GM19438 (cell line): ENCODE results near the gene EGFL7.

Source experiments
- ATAC-seq: cut with Tn5 transposase; IDR thresholded peaks from one replicate; pipeline ENCODE4 v1.9.1; 2021; ENCODE audit warnings: low read depth; ENCODE audit not compliant: unreplicated experiment

Gene EGFL7

DNA sequence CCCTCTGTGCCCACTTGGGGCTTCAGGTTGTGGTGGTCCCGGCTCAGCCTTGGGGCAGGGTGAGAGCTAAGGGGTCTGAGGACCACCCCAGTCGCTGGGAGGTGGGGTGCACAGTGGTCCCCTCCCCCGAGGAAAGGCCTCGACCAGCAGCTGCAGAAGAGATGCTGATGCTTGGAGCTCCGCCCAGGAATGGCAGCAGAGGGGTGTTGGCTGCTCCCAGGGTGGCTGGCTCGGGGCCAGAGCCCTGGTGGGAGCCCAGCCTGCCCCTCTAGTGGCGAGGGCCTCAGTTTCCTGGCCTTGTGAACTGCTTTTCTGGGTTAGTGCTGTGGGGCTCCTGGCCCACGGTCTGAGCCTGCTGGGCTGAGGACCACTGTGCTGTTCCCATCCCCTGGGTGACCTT lies 50.8 kb downstream of the EGFL7 start:
- ATAC-seq: no peak

DNA sequence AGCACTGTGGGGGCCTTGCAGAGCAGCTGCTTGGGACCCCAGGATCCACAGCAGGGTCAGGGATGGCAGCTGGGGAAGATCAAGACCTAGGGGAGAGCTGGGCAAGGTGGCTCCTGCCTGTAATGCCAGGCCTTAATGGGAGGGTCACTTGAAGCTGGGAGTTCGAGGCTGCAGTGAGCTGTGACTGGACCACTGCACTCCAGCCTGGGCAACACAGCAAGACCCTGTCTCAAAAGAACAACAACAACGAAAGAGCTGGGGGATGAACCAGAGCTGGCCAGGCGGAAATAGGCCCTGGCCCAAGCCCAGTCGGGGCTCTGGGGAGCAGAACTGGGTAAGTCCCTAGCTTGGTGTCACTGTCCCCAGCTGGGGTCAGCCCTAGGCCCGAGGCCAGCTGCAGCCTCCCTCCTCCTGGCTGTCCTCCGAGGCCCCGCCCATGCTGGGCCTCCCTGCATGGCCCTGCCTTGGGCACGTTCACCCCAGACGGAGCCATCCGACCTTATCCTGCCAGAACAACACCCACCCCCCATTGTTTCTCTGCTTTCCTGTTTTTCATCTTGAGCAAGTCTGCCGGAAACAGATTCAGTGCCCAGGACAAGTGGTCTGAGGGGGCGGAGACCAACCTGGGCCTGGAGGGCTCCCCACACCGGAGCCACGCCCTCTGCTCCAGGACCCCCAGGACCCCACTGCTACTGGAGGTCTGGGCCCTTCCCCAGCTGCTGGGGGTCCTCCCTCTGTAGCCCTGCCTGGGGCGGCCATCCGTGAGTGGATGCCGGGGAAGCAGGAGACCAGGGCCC lies 51.6 kb downstream of the EGFL7 start:
- no peak for ATAC-seq

DNA sequence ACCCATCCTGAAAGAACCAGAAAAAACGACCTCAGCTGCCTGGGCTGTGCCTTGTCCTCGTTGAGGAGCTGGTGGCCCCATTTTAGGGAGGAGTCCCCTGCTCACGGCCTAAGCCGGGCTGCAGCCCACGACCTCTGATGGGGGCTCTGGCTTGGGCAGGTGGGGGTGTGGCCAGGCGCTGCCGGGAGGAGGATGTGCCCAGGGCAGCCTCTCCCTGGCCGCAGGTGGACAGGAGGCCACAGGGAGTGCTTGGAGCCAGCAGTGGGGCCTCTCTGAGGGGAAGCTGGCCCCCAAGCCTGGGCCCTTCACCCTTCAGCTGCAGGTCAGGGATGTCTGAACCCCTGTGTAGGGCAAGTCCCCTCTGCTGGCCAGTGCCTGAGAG lies 52.2 kb downstream of the EGFL7 start:
- no peak for ATAC-seq

DNA sequence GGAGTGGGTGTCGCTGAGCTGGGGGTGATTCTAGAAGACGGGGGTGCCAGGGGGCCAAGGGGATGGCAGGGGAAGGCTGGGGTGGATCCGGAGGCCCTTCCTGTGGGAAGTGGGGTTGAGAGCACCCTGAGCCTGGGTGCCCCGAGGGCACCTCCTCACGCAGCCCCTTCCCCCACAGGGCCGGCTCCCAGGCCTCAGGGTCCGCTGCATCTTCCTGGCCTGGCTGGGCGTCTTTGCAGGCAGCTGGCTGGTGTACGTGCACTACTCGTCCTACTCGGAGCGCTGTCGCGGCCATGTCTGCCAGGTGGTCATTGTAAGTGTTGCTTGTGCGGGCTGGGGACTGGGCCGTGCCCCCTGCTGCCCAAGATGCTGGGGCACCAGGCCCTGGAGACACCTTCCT lies 54.7 kb downstream of the EGFL7 start:
- no peak for ATAC-seq

DNA sequence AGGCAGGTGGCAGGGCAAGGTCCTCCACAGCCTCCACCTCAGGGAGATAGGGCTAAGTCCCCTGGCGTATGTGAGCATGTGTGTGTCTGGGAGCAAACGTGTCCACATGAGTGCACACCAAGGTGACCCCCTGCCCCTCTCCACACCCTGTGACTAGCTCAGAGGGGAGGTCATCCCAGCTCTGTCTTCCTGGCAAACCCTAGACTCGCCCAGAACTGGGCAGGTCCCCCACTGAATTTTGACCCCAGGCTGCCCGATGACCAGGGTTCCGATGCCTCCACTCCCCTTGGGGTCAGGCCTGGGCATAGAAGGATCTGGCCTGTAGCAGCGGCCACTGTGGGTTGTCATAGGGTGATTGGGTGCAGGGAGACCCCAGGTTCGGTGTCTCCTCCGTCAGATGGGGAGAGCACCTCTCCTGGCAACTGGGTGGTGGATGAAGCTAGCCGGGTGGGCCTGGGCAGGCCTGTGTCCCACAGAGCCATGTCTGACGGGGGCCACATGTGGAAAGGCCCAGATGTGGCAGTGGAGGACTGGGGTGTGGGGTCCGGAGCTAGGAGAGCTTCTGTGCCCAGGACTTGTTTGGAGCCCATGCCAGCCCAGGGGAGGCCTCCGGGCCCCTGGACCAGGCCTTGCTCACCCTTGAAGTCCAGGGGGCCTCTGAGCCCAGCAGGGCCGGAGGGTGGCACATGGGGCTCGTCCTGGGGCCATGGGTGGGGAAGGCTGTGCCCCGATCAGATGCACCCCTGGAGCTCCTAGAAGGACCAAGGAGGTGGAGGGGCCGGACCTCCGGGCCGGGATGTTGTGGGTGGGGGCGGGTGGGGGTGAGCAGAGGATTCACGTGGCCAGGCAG lies 55.9 kb downstream of the EGFL7 start:
- ATAC-seq: no peak

DNA sequence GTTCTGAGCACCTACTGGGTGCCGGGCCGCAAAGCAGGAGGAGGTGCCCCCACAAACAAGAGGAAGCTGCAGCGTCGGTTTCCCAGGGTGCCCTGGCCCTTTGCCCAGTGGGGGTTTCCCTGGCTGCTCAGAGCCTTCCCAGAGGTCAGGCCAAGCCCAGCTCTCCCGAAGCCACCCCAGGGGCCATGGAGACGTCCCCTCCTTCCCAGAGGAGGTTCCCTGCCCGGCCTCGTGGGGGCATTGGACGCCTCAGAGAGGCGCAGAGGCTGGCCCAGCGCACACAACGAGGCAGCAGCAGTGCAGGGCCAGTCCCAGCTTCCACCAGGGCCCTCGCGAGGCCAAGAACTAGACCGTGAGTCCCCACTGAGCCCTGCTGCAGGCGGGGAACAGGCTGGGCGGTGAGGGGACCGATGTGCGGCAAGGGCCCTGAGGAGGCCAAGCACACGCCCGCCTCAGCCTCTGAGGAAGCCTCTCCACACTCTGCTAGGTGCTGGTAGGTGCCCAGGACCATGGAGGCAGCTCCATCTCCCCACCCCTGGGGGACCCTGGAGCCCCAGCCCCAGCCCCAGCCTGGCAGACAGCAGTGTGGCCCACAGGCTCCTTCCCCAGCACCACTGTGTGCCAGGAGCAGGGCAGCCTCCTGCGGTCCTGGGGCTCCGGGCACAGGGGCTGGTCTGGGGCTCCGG lies 56.6 kb downstream of the EGFL7 start:
- no peak for ATAC-seq

DNA sequence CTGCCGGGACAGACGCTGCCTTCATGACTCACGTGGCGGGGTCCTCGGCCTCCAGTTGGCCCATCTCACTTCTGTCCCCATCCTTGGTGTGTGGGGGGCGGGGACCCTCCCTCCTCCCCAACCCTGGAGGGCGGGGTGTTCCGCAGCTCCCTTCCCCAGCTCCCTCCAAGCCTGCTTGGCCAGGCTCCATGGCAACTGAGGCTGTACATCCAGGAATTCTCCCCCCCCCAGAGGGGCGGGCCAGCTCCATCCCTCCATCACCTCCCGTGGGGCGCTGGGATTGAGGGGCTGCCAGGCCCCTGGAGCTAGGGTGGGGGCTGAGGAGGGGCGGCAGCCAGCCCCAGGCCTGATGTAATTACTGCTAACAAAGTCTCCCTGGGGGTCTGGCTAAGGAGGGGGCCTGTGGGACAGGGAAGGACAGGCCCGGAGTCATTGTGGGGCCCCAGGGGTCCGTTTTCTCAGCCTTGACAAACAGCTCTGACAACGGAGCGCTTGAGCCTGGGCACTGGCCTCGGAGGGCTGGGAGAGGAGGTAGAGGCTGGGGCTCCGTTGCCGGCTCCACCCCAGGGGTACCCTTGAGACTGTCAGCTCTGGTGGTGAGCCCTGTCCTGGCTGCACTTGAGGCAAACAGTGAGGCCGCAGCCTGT lies 57.7 kb downstream of the EGFL7 start:
- ATAC-seq: no peak

DNA sequence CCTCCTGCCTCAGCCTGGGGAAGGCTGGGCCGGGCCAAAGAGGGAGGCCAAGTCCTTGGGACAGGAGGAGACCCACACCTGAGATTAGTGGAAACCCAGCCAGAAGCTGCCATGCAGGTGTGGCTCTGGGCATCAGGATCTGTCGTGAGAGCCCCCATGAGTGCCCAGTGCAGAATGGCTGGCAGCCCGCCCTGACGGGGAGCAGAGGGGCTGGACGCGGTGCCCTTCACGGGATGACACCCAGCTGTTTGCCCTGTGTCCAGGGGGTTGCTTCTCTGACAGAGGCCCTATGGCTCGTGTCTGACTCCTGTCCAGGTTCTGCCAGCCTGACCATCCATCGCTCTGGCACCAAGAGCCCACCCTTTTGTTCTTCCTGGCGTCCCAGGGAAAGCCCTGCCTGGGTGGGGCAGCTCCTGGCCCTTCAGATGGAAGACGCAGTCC lies 58.2 kb downstream of the EGFL7 start:
- ATAC-seq: no peak

DNA sequence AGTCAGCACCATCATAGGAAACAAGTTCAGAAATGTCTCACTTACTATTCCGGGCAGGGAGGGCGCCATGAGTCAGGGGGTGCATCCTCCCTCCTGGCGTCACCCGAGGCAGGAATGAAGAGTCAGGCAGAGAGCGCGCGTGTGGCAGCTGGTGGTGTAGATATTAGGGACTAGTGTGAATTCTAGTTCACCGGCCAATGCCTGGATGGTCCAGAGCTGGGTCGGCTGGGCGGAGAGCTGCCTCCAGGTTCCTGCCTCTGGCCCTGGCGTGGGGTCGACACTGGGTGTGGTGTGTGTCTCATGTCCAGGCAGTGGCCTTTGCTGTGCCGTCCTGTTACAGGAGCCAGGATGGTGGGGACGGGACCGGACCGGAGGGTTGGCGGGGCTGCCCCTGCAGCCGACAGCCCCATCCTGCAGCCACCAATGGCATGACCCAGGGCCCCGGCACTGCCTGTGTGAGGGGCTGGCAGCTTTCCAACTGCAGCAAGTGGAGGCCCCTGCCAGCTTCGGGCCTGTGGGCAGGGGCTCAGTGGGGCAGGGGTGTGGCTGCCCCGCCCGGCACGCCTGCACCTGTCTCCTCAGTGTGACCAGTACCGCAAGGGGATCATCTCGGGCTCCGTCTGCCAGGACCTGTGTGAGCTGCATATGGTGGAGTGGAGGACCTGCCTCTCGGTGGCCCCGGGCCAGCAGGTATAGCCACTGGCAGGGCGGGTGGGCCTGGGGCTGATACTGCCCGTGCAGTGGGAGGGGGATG lies 58.8 kb downstream of the EGFL7 start:
- ATAC-seq: no peak
